ENCODE data around the gene ARHGEF33. TPM values are rescaled to one million over a fixed set of nuclear protein-coding genes. Genes with fewer than 3 reads are reported as not detected.

ARHGEF33 gene
- total and polyA plus RNA-seq, 2 of the 8 experiments (the other 6 are each of a cell fraction or from before 2014, with no cell fraction given), result 0.09 to 0.95 TPM

DNA sequence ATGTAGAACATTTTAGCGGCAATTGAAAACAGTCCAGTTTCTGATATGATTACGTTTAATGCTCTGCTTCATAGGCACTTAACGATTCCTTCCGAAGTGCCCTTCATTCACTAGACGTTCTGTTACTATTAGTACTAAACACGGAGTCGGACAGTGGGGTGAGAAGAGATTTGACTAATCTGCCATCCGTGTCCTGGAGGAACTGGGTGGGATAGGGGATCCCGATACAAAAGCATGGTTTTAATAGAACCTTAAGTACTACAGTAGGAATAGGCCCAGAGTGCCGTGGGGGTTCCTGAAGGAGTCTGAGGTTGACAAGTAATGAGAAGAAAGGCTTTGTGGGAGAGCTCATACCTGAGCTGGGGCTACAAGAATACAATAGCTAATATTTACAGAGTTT, 13.3 kb upstream of the ARHGEF33 start:
- peak overlapping the region in 3 of 4 experiments; percentile 10 to 79 (median 21); a peak in 5 of 7 replicates for H3K9ac ChIP-seq (replicated peaks in 1 of 4; ENCODE audit: extremely low read depth in 1 of 4, low read depth in 3 of 4, low read length in 3 of 4)
- no peak overlapping the region for H2AK5ac ChIP-seq (ENCODE audit: low read depth, low read length)
- H4K91ac ChIP-seq (replicated peaks; ENCODE audit: insufficient read length, low read length), result no peak overlapping the region
- H3K56ac ChIP-seq (replicated peaks; ENCODE audit: insufficient read length, low read depth, low read length), result no peak overlapping the region
- no peak overlapping the region for H3K4ac ChIP-seq (replicated peaks; ENCODE audit: insufficient read length, low read depth, low read length)
- H3K23ac ChIP-seq (ENCODE audit: insufficient read length), result no peak overlapping the region
- H4K20me1 ChIP-seq (replicated peaks in 1 of 2; ENCODE audit: control insufficient read depth in 1 of 2, insufficient read depth in 2 of 2, low read length in 2 of 2), result no peaks in the 10 kb centered on the region
- peak overlapping the region; percentile 76 to 90 for H3K4me2 ChIP-seq (ENCODE audit: insufficient read depth in 1 of 2, low read depth in 2 of 2, low read length in 2 of 2)
- peaks cover 0 to 30% of the 10 kb centered on the region in 2 experiments; a peak in 2 of 4 replicates for H3K79me2 ChIP-seq (ENCODE audit: control insufficient read depth in 1 of 2, insufficient read depth in 2 of 2, low read length in 2 of 2)
- WGBS, 2 experiments (ENCODE audit: extremely low coverage in 1 of 2, insufficient coverage in 1 of 2, insufficient read length in 1 of 2, insufficient replicate concordance in 2 of 2, low coverage in 1 of 2, low lambda C conversion rate in 2 of 2, missing lambda C conversion rate in 1 of 2), result 58% methylated on average over 10 of the region's 10 CpGs; no CpG with 5 or more reads in 1 of the 2 experiments
- H3K36me3 ChIP-seq (ENCODE audit: control insufficient read depth in 2 of 4, insufficient read depth in 4 of 4, low read length in 3 of 4), result no peaks in the 10 kb centered on the region
- DNase-seq (ENCODE audit: low read depth in 1 of 2, low spot score in 2 of 2) (no peak), FAIRE-seq (no peak)
- no peak overlapping the region for H2BK5ac ChIP-seq (ENCODE audit: low read depth, low read length)
- H2AFZ ChIP-seq (ENCODE audit: low read length), result peak overlapping the region; percentile 74
- ChIA-PET CTCF (ENCODE audit: partially characterized antibody) (interaction anchor here (0.6 to 1.8 kb wide), 4 partner anchors 20 to 172 kb away, joined by 3 to 8 read pairs (median 6); no protein-coding TSS in a partner anchor), POLR2A (ENCODE audit: partially characterized antibody) (interaction anchor here (0.9 to 1.9 kb wide), 4 partner anchors 125 to 134 kb away, joined by 3 to 8 read pairs (median 5); partner anchors contain the start of gene SRSF7)
- no peaks in the 10 kb centered on the region for H3K4me1 ChIP-seq (replicated peaks in 1 of 4; ENCODE audit: control insufficient read depth in 3 of 4, insufficient read depth in 4 of 4, low read length in 3 of 4)
- no peak overlapping the region for H2BK20ac ChIP-seq (ENCODE audit: low read length)
- H4K8ac ChIP-seq (ENCODE audit: extremely low read depth, insufficient read depth, low read length), result no peak overlapping the region
- H3K79me1 ChIP-seq (ENCODE audit: low read depth, low read length), result no peaks in the 10 kb centered on the region
- H3K4me3 ChIP-seq (ENCODE audit: extremely low read depth in 1 of 4, insufficient read depth in 2 of 4, low read depth in 3 of 4, low read length in 4 of 4), result peak overlapping the region; percentile 68 to 99 (median 84)
- no peak overlapping the region for H4K5ac ChIP-seq (ENCODE audit: insufficient read length, low read depth, low read length)
- H3K14ac ChIP-seq (ENCODE audit: insufficient read length), result no peak overlapping the region
- H3K18ac ChIP-seq (ENCODE audit: extremely low read depth, low read length), result no peak overlapping the region
- no peak overlapping the region for H2BK120ac ChIP-seq (replicated peaks; ENCODE audit: low read depth, low read length)
- no peak overlapping the region for H2BK12ac ChIP-seq (ENCODE audit: low read depth, low read length)
- H3K9me3 ChIP-seq (ENCODE audit: insufficient read depth in 2 of 2, low read depth in 1 of 2, low read length in 1 of 2), result no peaks in the 10 kb centered on the region
- H3K27me3 ChIP-seq (replicated peaks in 1 of 4; ENCODE audit: control insufficient read depth in 3 of 4, extremely low read depth in 1 of 4, insufficient read depth in 3 of 4, low read length in 3 of 4), result no peaks in the 10 kb centered on the region
- no peak overlapping the region for H2BK15ac ChIP-seq (ENCODE audit: low read length)
- H3K27ac ChIP-seq (ENCODE audit: low read depth, low read length), result no peak overlapping the region
- H3K23me2 ChIP-seq (ENCODE audit: low read depth, low read length), result peaks cover 8% of the 10 kb centered on the region
- TF ChIP-seq GTF2F1 (IDR thresholded peaks at IDR 0.05; ENCODE audit: borderline replicate concordance, low read depth, low read length) (no peak), JUND (IDR thresholded peaks at IDR 0.05; ENCODE audit: low read length) (no peak), SAP30 (IDR thresholded peaks at IDR 0.05; ENCODE audit: insufficient read depth, insufficient replicate concordance, low read length) (no peak)
